HFFc6 (cell line): ENCODE measurements around the gene CES5A. TPM values are rescaled to one million over a fixed set of nuclear protein-coding genes. Genes with fewer than 3 reads are reported as not detected.

Experiments
- DNase-seq: peaks from one replicate; pipeline ENCODE4 v3.0.0-alpha.2; 2018
- H3K27ac Mint-ChIP-seq: 2 replicates; pipeline ENCODE4 v1.8.0; 2020; ENCODE audit warnings: mild to moderate bottlenecking, mixed read lengths
- H3K27me3 Mint-ChIP-seq: 2 replicates; pipeline ENCODE4 v1.8.0; 2021; ENCODE audit warnings: mild to moderate bottlenecking, moderate library complexity, mixed read lengths; ENCODE audit not compliant: insufficient read depth
- H3K36me3 Mint-ChIP-seq: 2 replicates; pipeline ENCODE4 v1.8.0; 2021; ENCODE audit warnings: low read depth, mixed read lengths
- H3K4me1 Mint-ChIP-seq: 2 replicates; pipeline ENCODE4 v1.8.0; 2020; ENCODE audit warnings: low read depth, mixed read lengths
- H3K4me3 Mint-ChIP-seq: 2 replicates; pipeline ENCODE4 v1.8.0; 2020; ENCODE audit warnings: mild to moderate bottlenecking, moderate library complexity, mixed read lengths
- H3K9me3 Mint-ChIP-seq: 2 replicates; pipeline ENCODE4 v1.8.0; 2020; ENCODE audit warnings: mild to moderate bottlenecking, mixed read lengths
- total RNA-seq, 6 experiments: library from RNA; stranded (reverse); fragmentation: NEBNext Ultra II Directional; extraction: Animal tissue kit (Norgen Biotek cat#: 25700); gene quantifications; 2 replicates in 1 of 6; 3 replicates in 5 of 6; pipeline ENCODE4 v1.2.3, GENCODE V29; 2021
- TF ChIP-seq, protein P1 (sequence below): fragments of 200-600 bp; sonication (generic); IDR thresholded peaks from 2 replicates; pipeline ENCODE4 v1.5.0; 2021; ENCODE audit warnings: antibody characterized with exemption, mild to moderate bottlenecking

The CES5A gene
- total RNA-seq, 6 experiments from 2014 or later = not detected

DNA sequence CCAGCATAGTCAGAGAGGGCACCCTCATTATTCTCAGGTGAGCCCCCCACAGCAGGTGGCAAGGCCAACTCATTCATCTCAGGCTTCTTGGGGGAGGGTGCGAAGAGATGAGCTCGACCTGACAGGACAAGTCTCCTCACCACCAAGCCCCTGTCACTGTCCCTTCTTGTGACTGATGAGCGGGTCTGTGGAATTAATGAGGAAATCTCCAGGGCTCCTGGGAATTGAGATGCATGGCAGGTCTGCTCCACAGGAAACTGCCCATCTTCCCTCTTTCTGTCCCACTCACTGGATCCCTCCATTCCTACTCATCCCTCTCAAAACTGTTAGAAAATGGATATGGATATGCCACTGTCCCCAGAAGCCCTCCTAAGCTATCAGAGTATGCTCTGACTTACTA is 32.5 kb upstream of the CES5A start:
- H3K4me3 Mint-ChIP-seq = no peak overlapping the region
- TF ChIP-seq, protein P1, sequence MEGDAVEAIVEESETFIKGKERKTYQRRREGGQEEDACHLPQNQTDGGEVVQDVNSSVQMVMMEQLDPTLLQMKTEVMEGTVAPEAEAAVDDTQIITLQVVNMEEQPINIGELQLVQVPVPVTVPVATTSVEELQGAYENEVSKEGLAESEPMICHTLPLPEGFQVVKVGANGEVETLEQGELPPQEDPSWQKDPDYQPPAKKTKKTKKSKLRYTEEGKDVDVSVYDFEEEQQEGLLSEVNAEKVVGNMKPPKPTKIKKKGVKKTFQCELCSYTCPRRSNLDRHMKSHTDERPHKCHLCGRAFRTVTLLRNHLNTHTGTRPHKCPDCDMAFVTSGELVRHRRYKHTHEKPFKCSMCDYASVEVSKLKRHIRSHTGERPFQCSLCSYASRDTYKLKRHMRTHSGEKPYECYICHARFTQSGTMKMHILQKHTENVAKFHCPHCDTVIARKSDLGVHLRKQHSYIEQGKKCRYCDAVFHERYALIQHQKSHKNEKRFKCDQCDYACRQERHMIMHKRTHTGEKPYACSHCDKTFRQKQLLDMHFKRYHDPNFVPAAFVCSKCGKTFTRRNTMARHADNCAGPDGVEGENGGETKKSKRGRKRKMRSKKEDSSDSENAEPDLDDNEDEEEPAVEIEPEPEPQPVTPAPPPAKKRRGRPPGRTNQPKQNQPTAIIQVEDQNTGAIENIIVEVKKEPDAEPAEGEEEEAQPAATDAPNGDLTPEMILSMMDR = no peak
- peaks cover 1% of the 10 kb centered on the region; the same call in 1 of the 2 replicates for H3K27me3 Mint-ChIP-seq
- no peak for DNase-seq
- no peaks in the 10 kb centered on the region for H3K36me3 Mint-ChIP-seq
- no peak overlapping the region for H3K27ac Mint-ChIP-seq
- no peaks in the 10 kb centered on the region for H3K4me1 Mint-ChIP-seq
- peaks cover 53% of the 10 kb centered on the region for H3K9me3 Mint-ChIP-seq

DNA sequence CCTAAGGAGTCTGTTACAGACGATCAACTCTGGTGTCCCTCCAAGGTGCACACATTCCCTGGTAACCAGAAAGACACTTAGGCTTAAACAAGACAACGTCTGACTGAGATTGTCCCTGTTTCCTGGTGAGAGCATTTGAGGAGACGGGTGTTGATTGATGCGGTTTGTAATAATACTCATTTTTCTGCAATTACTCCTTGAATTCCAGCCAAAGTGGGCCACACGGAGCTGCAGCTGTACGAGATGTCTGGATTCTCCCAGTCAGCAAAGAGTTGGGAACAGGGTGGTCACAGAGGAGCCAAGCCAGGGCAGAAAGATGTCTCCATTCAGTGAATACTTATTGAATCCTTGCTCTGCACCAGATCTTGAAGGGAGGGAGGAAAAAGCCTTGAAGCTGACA is 30.9 kb upstream of the CES5A start:
- Mint-ChIP-seq H3K4me1 (no peaks in the 10 kb centered on the region), H3K27me3 (peaks cover 1% of the 10 kb centered on the region; the same call in 1 of the 2 replicates), H3K4me3 (no peak overlapping the region), H3K27ac (no peak overlapping the region), H3K9me3 (peaks cover 43% of the 10 kb centered on the region), H3K36me3 (no peaks in the 10 kb centered on the region)
- TF ChIP-seq, protein P1 = no peak
- DNase-seq = no peak

DNA sequence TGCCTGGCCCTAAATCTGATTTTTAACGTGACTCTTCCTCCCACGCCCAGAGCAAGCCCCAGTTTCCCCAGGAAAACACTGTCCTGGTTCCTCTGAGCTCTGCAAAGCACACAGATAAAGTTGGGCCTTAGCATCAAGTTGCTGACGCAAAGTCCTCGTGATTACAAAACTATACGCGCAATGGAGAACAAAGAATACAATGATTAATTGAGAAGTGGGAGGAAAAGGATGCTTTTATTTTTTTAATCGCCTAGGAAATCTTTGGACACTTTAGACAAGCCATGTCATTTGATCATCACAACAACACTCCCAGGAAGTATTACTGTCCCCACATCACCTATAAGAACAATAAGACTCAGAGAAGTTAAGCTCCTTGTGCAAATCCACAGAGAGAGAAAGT is 30.5 kb upstream of the CES5A start:
- H3K27ac Mint-ChIP-seq = no peak overlapping the region
- H3K9me3 Mint-ChIP-seq = peaks cover 38% of the 10 kb centered on the region
- DNase-seq = no peak
- H3K4me3 Mint-ChIP-seq = no peak overlapping the region
- no peaks in the 10 kb centered on the region for H3K4me1 Mint-ChIP-seq
- TF ChIP-seq, protein P1 = no peak
- no peaks in the 10 kb centered on the region for H3K36me3 Mint-ChIP-seq
- peaks cover 1% of the 10 kb centered on the region; the same call in 1 of the 2 replicates for H3K27me3 Mint-ChIP-seq

DNA sequence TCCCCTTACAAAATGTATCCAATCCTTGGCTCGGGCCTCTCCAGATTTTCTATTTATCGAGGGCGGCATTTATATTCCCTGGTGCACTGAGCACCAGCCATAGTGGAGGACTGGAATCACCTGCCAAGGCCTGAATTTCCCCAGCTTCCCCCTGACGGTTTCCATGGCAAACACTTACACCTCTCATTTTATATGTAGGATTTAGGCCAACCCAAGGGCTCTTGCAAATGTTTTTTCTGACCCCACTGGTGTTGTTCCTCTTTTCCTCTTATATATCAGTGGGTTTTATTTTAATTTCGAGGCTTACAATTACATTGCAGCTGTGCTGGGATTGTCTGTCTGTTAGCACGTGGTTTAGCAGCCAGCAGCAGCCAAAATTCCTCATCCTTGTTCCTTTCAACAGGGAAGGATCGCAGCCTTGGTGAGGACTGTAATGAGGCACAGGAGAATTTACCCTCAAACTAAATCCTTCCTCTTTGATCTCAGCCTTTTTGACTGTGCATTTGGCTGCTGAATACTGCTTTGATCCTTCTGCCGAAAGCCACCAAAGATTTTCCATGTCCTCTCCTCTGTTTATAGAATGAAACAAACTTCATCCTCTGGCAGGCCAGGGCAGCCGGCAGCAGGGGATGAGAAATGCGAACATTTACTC is 26.5 kb upstream of the CES5A start:
- Mint-ChIP-seq H3K4me1 (no peaks in the 10 kb centered on the region), H3K4me3 (no peak overlapping the region), H3K9me3 (peaks cover 27% of the 10 kb centered on the region), H3K27me3 (no peaks in the 10 kb centered on the region), H3K36me3 (no peaks in the 10 kb centered on the region), H3K27ac (no peak overlapping the region)
- TF ChIP-seq, protein P1 = no peak
- no peak for DNase-seq

DNA sequence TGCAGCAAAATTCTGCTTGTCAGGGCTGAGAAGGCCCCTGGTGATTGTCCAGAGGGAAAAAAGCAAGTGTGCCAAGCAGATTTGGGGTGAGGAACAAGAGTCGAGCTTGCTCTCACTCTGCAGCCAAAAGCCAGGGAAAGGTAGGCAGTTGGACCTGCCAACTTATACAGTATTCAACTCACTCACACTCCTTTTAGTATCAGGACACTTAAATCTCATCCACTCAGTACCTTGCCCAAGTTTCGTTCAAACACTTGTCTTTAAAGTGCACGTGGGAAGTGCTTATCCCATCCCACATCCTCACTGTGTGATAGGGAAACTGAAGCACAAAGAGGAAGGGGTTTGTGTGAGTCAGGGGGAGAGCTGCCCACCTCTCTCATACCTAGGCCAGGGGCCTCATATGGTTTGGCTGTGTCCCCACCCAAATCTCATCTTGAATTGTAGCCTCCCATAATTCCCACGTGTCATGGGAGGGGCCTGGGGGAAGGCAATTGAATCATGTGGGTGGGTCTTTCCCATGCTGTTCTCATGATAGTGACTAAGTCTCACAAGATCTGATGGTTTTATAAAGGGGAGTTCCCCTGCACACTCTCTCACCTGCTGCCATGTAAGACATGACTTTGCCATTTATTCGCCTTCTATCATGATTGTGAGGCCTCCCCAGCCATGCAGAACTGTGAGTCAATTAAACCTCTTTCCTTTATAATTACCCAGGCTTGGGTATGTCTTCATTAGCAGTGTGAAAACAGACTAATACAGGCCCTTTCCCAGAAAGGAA is 25.6 kb upstream of the CES5A start:
- Mint-ChIP-seq H3K4me1 (no peaks in the 10 kb centered on the region), H3K4me3 (no peak overlapping the region), H3K27me3 (no peaks in the 10 kb centered on the region), H3K9me3 (peaks cover 25% of the 10 kb centered on the region), H3K27ac (no peak overlapping the region), H3K36me3 (no peaks in the 10 kb centered on the region)
- TF ChIP-seq, protein P1 = no peak
- no peak for DNase-seq
